Smooth muscle cell (in vitro differentiated cells): ENCODE measurements around the gene ABCD2. TPM values are rescaled to one million over a fixed set of nuclear protein-coding genes. Genes with fewer than 3 reads are reported as not detected.

Source experiments
- DNase-seq: peaks from one replicate; lab custom pipeline; 2025; ENCODE audit not compliant: unreplicated experiment; lab: John Stamatoyannopoulos, UW
- H2AFZ ChIP-seq: fragments of 200-600 bp; sonication (generic); 2 replicates; pipeline ENCODE4 v1.6.0; 2016; ENCODE audit warnings: antibody characterized with exemption, low read depth, mild to moderate bottlenecking
- H3F3A ChIP-seq: fragments of 200-600 bp; sonication (generic); 2 replicates; pipeline ENCODE4 v1.6.0; 2017; ENCODE audit warnings: antibody characterized with exemption, low read depth
- H3K27ac ChIP-seq: fragments of 200-600 bp; sonication (generic); 2 replicates; pipeline ENCODE4 v1.5.1; 2016; ENCODE audit warnings: low read depth, mild to moderate bottlenecking
- H3K27me3 ChIP-seq: fragments of 200-600 bp; sonication (generic); 2 replicates; pipeline ENCODE4 v1.6.1; 2016; ENCODE audit warnings: low read depth, mild to moderate bottlenecking
- H3K36me3 ChIP-seq: fragments of 200-600 bp; sonication (generic); 2 replicates; pipeline ENCODE4 v1.5.1; 2016; ENCODE audit warnings: low read depth
- H3K4me1 ChIP-seq: fragments of 200-600 bp; sonication (generic); 2 replicates; pipeline ENCODE4 v1.5.1; 2016; ENCODE audit warnings: low read depth
- H3K4me2 ChIP-seq: fragments of 200-600 bp; sonication (generic); 2 replicates; pipeline ENCODE4 v1.6.0; 2016; ENCODE audit warnings: mild to moderate bottlenecking
- H3K4me3 ChIP-seq: fragments of 200-600 bp; sonication (generic); 2 replicates; pipeline ENCODE4 v1.5.1; 2016; ENCODE audit warnings: mild to moderate bottlenecking
- H3K79me2 ChIP-seq: fragments of 200-600 bp; sonication (generic); 2 replicates; pipeline ENCODE4 v1.6.0; 2016; ENCODE audit warnings: low read depth, mild to moderate bottlenecking
- H3K9ac ChIP-seq: fragments of 200-600 bp; sonication (generic); 2 replicates; pipeline ENCODE4 v1.6.0; 2016; ENCODE audit warnings: low read depth
- H3K9me3 ChIP-seq: fragments of 200-600 bp; sonication (generic); replicated peaks from 2 replicates; pipeline ENCODE4 v1.5.1; 2016; ENCODE audit warnings: low read depth
- H4K20me1 ChIP-seq: fragments of 200-600 bp; sonication (generic); 2 replicates; pipeline ENCODE4 v1.6.0; 2016; ENCODE audit warnings: low read depth
- WGBS: methylation state at CpG from one replicate; pipeline ENCODE4 v1.1.7; 2016; ENCODE audit warnings: low lambda C conversion rate; 5-methylcytosine and 5-hydroxymethylcytosine counted together
- polyA plus RNA-seq: library from polyadenylated mRNA; unstranded; fragments of >200 nt; fragmentation: Nextera tagmentation; extraction: Ambion mirVana; gene quantifications from 2 replicates; pipeline ENCODE4 v1.2.1, GENCODE V29; 2016
- total RNA-seq: library from RNA; depleted of rRNA; stranded (reverse); fragments of >200 nt; gene quantifications from 2 replicates; pipeline ENCODE4 v1.2.3, GENCODE V29; 2014
- TF ChIP-seq, protein P1 (sequence below): fragments of 200-600 bp; sonication (generic); IDR thresholded peaks from 2 replicates; pipeline ENCODE4 v1.5.1; 2017; ENCODE audit warnings: borderline replicate concordance, mild to moderate bottlenecking, antibody characterized with exemption; ENCODE audit not compliant: insufficient read depth, poor library complexity, severe bottlenecking

The ABCD2 gene
- total and polyA plus RNA-seq, 2 experiments from 2014 or later: 0.04 TPM; not detected in 1

DNA sequence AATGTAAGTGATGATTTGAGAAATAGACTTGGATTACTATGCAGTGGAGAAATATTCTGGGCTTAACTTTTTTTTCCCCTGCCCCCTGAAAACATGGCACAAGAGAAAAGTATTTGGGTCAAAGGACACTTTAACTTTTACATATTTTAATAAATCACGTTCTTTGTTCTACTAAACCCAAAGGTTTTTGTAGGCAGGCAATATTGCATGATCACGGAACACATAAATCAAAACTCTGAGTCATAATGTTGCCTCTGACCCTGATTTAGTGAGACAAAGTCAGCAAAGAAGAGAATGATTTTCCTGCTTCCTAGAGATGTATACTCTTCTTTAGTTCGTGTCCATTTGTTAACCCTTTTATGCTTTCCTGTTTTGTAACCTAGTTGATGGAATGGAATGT, 38.0 kb downstream of the ABCD2 start:
- 66% methylated on average over 3 of the region's 3 CpGs for WGBS
- TF ChIP-seq, protein P1, sequence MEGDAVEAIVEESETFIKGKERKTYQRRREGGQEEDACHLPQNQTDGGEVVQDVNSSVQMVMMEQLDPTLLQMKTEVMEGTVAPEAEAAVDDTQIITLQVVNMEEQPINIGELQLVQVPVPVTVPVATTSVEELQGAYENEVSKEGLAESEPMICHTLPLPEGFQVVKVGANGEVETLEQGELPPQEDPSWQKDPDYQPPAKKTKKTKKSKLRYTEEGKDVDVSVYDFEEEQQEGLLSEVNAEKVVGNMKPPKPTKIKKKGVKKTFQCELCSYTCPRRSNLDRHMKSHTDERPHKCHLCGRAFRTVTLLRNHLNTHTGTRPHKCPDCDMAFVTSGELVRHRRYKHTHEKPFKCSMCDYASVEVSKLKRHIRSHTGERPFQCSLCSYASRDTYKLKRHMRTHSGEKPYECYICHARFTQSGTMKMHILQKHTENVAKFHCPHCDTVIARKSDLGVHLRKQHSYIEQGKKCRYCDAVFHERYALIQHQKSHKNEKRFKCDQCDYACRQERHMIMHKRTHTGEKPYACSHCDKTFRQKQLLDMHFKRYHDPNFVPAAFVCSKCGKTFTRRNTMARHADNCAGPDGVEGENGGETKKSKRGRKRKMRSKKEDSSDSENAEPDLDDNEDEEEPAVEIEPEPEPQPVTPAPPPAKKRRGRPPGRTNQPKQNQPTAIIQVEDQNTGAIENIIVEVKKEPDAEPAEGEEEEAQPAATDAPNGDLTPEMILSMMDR: no peak

DNA sequence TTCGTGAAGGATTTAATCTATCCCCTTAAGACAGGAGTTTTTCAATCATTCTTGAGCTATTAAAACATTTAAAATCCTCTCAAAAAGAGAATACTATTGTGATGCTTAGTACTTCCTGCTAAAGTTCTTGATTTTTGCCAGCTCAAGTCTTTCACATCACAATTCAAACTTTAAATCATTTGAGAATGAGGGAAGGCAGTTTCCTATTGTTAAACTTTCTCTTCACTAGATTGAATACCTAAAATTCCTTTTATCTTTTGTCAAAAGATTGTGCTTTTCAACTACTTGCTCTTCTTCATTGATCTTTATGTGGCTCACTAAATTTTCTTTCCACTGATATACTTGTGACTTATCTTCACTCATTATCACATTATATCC, 44.1 kb downstream of the ABCD2 start:
- TF ChIP-seq, protein P1: no peak
- no peaks in the 10 kb centered on the region for H3K79me2 ChIP-seq
- DNase-seq: no peak
- H3K9me3 ChIP-seq: no peaks in the 10 kb centered on the region
- H4K20me1 ChIP-seq: no peaks in the 10 kb centered on the region
- H3K4me3 ChIP-seq: no peak overlapping the region
- no peak overlapping the region for H3K4me2 ChIP-seq
- H2AFZ ChIP-seq: no peak overlapping the region
- H3K27ac ChIP-seq: no peak overlapping the region
- no peaks in the 10 kb centered on the region for H3K36me3 ChIP-seq
- H3K27me3 ChIP-seq: no peaks in the 10 kb centered on the region
- WGBS: 33% methylated on average over 1 of the region's 1 CpG
- no peak overlapping the region for H3K9ac ChIP-seq
- no peaks in the 10 kb centered on the region for H3F3A ChIP-seq
- H3K4me1 ChIP-seq: peaks cover 14% of the 10 kb centered on the region

More for the DNA sequence above, 38.0 kb downstream of the ABCD2 start:
- no peak overlapping the region for H3K27ac ChIP-seq
- no peaks in the 10 kb centered on the region for H3K4me1 ChIP-seq
- H3K4me2 ChIP-seq: no peak overlapping the region
- H3K27me3 ChIP-seq: no peaks in the 10 kb centered on the region
- H4K20me1 ChIP-seq: no peaks in the 10 kb centered on the region
- H2AFZ ChIP-seq: no peak overlapping the region
- no peaks in the 10 kb centered on the region for H3K36me3 ChIP-seq
- no peaks in the 10 kb centered on the region for H3F3A ChIP-seq
- DNase-seq: no peak
- H3K9ac ChIP-seq: no peak overlapping the region
- H3K9me3 ChIP-seq: no peaks in the 10 kb centered on the region
- H3K79me2 ChIP-seq: no peaks in the 10 kb centered on the region
- H3K4me3 ChIP-seq: no peak overlapping the region

DNA sequence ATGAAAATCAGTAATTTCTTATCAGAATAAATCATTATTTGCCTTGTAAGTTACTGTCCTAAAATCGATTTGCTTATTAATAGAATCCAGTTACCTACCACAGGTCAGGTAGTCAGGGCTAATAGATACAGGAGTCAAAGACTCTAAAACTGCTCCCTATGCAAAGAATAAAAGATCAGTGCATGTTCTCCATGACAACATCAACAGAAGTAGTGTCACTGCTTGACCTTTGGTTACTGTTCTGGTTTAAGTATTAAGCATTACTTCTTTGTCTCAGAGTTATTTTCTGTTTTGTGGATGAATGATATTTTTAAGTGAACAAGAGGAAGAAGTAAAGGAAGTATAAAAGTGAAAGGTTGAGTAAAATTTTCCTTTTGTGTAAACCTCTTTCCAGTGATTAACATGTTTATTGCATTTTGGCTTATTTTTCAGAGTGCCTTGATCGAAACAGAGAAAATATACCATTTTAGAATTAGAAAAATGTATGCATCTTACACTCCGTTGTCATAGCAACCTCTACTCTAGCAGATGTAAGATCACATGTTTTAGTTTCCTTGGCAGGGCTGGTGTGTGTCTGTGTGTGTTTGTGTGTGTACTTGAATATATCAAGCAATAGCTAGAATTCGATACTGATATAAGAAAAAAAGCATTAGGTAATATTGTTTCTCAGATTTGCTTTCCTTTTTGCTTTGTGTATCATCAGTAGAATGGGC, 44.7 kb downstream of the ABCD2 start:
- 69% methylated on average over 4 of the region's 4 CpGs for WGBS
- H3K27ac ChIP-seq: no peak overlapping the region
- H3F3A ChIP-seq: no peaks in the 10 kb centered on the region
- H3K27me3 ChIP-seq: no peaks in the 10 kb centered on the region
- no peaks in the 10 kb centered on the region for H3K9me3 ChIP-seq
- H4K20me1 ChIP-seq: no peaks in the 10 kb centered on the region
- H3K9ac ChIP-seq: no peak overlapping the region
- H3K79me2 ChIP-seq: no peaks in the 10 kb centered on the region
- H3K4me3 ChIP-seq: no peak overlapping the region
- H3K4me2 ChIP-seq: no peak overlapping the region
- no peaks in the 10 kb centered on the region for H3K36me3 ChIP-seq
- TF ChIP-seq, protein P1: no peak
- no peak for DNase-seq
- no peak overlapping the region for H2AFZ ChIP-seq
- H3K4me1 ChIP-seq: peaks cover 14% of the 10 kb centered on the region

DNA sequence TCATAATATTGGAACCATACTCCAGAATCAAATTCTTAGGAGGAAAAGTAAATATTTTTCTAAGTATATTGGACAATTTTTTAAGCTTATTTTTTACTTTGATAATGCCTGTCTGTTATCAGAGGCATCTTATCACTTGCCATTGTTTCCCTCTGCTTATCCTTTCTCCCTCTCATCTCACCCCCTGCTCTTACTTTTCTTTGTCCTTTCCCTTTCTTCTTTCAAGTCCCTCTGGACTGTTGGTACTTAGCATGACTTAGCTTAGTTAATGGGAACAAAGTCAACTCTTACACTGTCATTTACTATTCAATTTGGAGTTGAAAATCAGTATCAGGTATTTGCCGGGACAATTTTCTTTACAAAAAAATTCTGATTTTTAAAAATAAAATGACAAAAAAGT, 45.2 kb downstream of the ABCD2 start:
- Histone ChIP-seq H4K20me1 (no peaks in the 10 kb centered on the region), H3K9ac (no peak overlapping the region), H3K4me3 (no peak overlapping the region), H3K27ac (no peak overlapping the region), H3K27me3 (no peaks in the 10 kb centered on the region), H2AFZ (no peak overlapping the region), H3K4me2 (no peak overlapping the region), H3K79me2 (no peaks in the 10 kb centered on the region), H3K9me3 (no peaks in the 10 kb centered on the region), H3K4me1 (peaks cover 14% of the 10 kb centered on the region), H3F3A (no peaks in the 10 kb centered on the region), H3K36me3 (no peaks in the 10 kb centered on the region)
- 88% methylated on average over 1 of the region's 1 CpG for WGBS
- no peak for DNase-seq
- TF ChIP-seq, protein P1: no peak
